Measurements from ENCODE around the gene ZNF71. TPM values are rescaled to one million over a fixed set of nuclear protein-coding genes. Genes with fewer than 3 reads are reported as not detected.

The ZNF71 gene
- total RNA-seq, 2 experiments from 2014 or later = 4.5 to 6.2 TPM

DNA sequence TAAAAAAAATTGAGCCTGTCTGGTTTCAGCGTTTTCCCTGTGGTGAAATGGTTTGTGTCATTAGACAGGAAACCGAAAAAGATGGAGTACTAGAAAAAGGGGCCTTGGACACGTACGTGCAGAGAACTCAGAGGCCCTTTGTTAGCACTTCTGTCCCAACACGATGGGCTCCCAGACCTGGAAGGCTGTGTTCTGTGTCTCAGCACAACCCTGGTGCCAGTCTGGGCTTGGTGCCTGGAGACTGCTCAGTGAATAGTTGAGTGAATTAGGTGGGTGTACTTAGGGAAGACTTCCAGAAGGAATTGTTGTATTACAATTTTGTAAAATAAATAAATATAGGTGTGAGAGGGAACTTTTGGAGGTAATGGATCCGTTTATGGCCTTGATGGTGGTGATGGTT is 8.7 kb downstream of the ZNF71 start:
- H3K4me3 ChIP-seq (ENCODE audit: low read depth, low read length, poor library complexity, severe bottlenecking) = no peak overlapping the region
- no peak overlapping the region for H3K4me2 ChIP-seq (ENCODE audit: low read length)
- CTCF ChIA-PET (ENCODE audit: unreplicated experiment) = no interaction called here
- DNase-seq (ENCODE audit: low spot score) = no peak
- H2AFZ ChIP-seq (ENCODE audit: low read length) = no peak overlapping the region
- no peaks in the 10 kb centered on the region for H3K9me2 ChIP-seq (ENCODE audit: insufficient read depth, low read length)
- BruUV-seq (replicated peaks) = no TSS peak
- intact Hi-C loops (cut with micrococcal nuclease; ENCODE audit: unreplicated experiment) = no loop called here
- no peak overlapping the region for H3K27ac ChIP-seq (ENCODE audit: low read depth, low read length, poor library complexity, severe bottlenecking)
- no peaks in the 10 kb centered on the region for H3K79me2 ChIP-seq (ENCODE audit: insufficient read depth, low read depth, low read length)
- POLR2A ChIA-PET = no interaction called here
- H3K36me3 ChIP-seq (ENCODE audit: insufficient read depth, low read length) = peaks cover 36% of the 10 kb centered on the region
- no peaks in the 10 kb centered on the region for H3K4me1 ChIP-seq (ENCODE audit: insufficient read depth, low read length, poor library complexity, severe bottlenecking)
- peaks cover 3% of the 10 kb centered on the region; the same call in 1 of the 2 replicates for H3K9me3 ChIP-seq (ENCODE audit: low read length)
- TF ChIP-seq EZH2phosphoT487 (IDR thresholded peaks at IDR 0.05; ENCODE audit: borderline replicate concordance, low read depth, low read length) = no peak
- no peak for TF ChIP-seq CTCF (conservative IDR thresholded peaks at IDR 0.05; ENCODE audit: low read length)
- H4K20me1 ChIP-seq (ENCODE audit: insufficient read depth, low read length) = no peaks in the 10 kb centered on the region

GRCh38 chr19:56608274-56608964 is 13.3 kb downstream of the ZNF71 start:
- Histone ChIP-seq H3K9me3 (ENCODE audit: low read length) (0 out of 2 replicates have a peak, but pooled peaks cover 10% of the 10 kb centered on the region), H2AFZ (ENCODE audit: low read length) (no peak overlapping the region), H4K20me1 (ENCODE audit: insufficient read depth, low read length) (no peaks in the 10 kb centered on the region), H3K27ac (ENCODE audit: low read depth, low read length, poor library complexity, severe bottlenecking) (no peak overlapping the region), H3K79me2 (ENCODE audit: insufficient read depth, low read depth, low read length) (no peaks in the 10 kb centered on the region), H3K4me3 (ENCODE audit: low read depth, low read length, poor library complexity, severe bottlenecking) (no peak overlapping the region), H3K4me1 (ENCODE audit: insufficient read depth, low read length, poor library complexity, severe bottlenecking) (no peaks in the 10 kb centered on the region), H3K36me3 (ENCODE audit: insufficient read depth, low read length) (peaks cover 7% of the 10 kb centered on the region), H3K4me2 (ENCODE audit: low read length) (no peak overlapping the region), H3K9me2 (ENCODE audit: insufficient read depth, low read length) (no peaks in the 10 kb centered on the region)
- POLR2A ChIA-PET = no interaction called here
- intact Hi-C loops (cut with micrococcal nuclease; ENCODE audit: unreplicated experiment) = no loop called here
- no TSS peak for BruUV-seq (replicated peaks)
- TF ChIP-seq CTCF (conservative IDR thresholded peaks at IDR 0.05; ENCODE audit: low read length) (no peak), EZH2phosphoT487 (IDR thresholded peaks at IDR 0.05; ENCODE audit: borderline replicate concordance, low read depth, low read length) (no peak)
- no peak for DNase-seq (ENCODE audit: low spot score)
- CTCF ChIA-PET (ENCODE audit: unreplicated experiment) = no interaction called here

GRCh38 chr19:56611288-56611687 is 16.2 kb downstream of the ZNF71 start:
- no peak overlapping the region for H3K4me2 ChIP-seq (ENCODE audit: low read length)
- no peaks in the 10 kb centered on the region for H3K36me3 ChIP-seq (ENCODE audit: insufficient read depth, low read length)
- H3K4me3 ChIP-seq (ENCODE audit: low read depth, low read length, poor library complexity, severe bottlenecking) = no peak overlapping the region
- no TSS peak for BruUV-seq (replicated peaks)
- DNase-seq (ENCODE audit: low spot score) = no peak
- no peaks in the 10 kb centered on the region for H3K79me2 ChIP-seq (ENCODE audit: insufficient read depth, low read depth, low read length)
- no peak overlapping the region for H2AFZ ChIP-seq (ENCODE audit: low read length)
- TF ChIP-seq CTCF (conservative IDR thresholded peaks at IDR 0.05; ENCODE audit: low read length) (no peak), EZH2phosphoT487 (IDR thresholded peaks at IDR 0.05; ENCODE audit: borderline replicate concordance, low read depth, low read length) (no peak)
- ChIA-PET POLR2A (no interaction called here), CTCF (ENCODE audit: unreplicated experiment) (no interaction called here)
- peaks cover 17% of the 10 kb centered on the region; the same call in 1 of the 2 replicates for H3K9me3 ChIP-seq (ENCODE audit: low read length)
- H3K27ac ChIP-seq (ENCODE audit: low read depth, low read length, poor library complexity, severe bottlenecking) = no peak overlapping the region
- H3K9me2 ChIP-seq (ENCODE audit: insufficient read depth, low read length) = no peaks in the 10 kb centered on the region
- no peaks in the 10 kb centered on the region for H4K20me1 ChIP-seq (ENCODE audit: insufficient read depth, low read length)
- H3K4me1 ChIP-seq (ENCODE audit: insufficient read depth, low read length, poor library complexity, severe bottlenecking) = no peaks in the 10 kb centered on the region
- intact Hi-C loops (cut with micrococcal nuclease; ENCODE audit: unreplicated experiment) = no loop called here
